Frontal cortex (tissue), 4 donors: ENCODE data around the gene NIPAL1. TPM values are rescaled to one million over a fixed set of nuclear protein-coding genes. Genes with fewer than 3 reads are reported as not detected.

Experiments used
- DNase-seq, 2 donors: peaks; one replicate each; pipeline ENCODE4 v3.0.0; 2012; ENCODE audit warnings: low spot score in 2 of 2
- FAIRE-seq: peaks from 2 replicates; lab custom pipeline; 2012; peaks lifted over from hg19 to GRCh38; lab: Jason Lieb, UNC
- total RNA-seq: library from RNA; depleted of rRNA; stranded (reverse); fragments of >200 nt; gene quantifications from one replicate; pipeline ENCODE4 v1.2.3, GENCODE V29; 2014
- donor health status: control.
- donor health status: control.
- donor health status: control.

Gene NIPAL1
- total RNA-seq, 1 donor from 2014 or later = 2.4 TPM

- DNase-seq (no peak), FAIRE-seq (no peak)
These were observed 5.7 kb downstream of the NIPAL1 start for GRCh38 chr4:48022192-48022799.

- DNase-seq (no peak), FAIRE-seq (no peak)
These were observed 8.0 kb downstream of the NIPAL1 start for GRCh38 chr4:48024522-48024921.

- no peak for DNase-seq
- FAIRE-seq = no peak
These were observed 8.4 kb downstream of the NIPAL1 start for GRCh38 chr4:48025005-48025404.

- no peak for DNase-seq
- FAIRE-seq = no peak
These were observed 11.1 kb downstream of the NIPAL1 start for GRCh38 chr4:48027653-48028052.

- no peak for DNase-seq
- no peak for FAIRE-seq
These were observed 12.1 kb downstream of the NIPAL1 start for GRCh38 chr4:48028696-48029095.

- DNase-seq (no peak), FAIRE-seq (no peak)
These were observed 13.9 kb downstream of the NIPAL1 start for GRCh38 chr4:48030470-48030869.

GRCh38 chr4:48031802-48032525 is 15.4 kb downstream of the NIPAL1 start:
- DNase-seq (no peak), FAIRE-seq (no peak)

- no peak for FAIRE-seq
- DNase-seq = no peak
These were observed 16.1 kb downstream of the NIPAL1 start for GRCh38 chr4:48032721-48033120.

GRCh38 chr4:48033412-48033811 is 16.8 kb downstream of the NIPAL1 start:
- DNase-seq = no peak
- FAIRE-seq = no peak

GRCh38 chr4:48033825-48034413 is 17.3 kb downstream of the NIPAL1 start:
- DNase-seq = no peak
- no peak for FAIRE-seq

- DNase-seq = no peak
- FAIRE-seq = no peak
These were observed 19.4 kb downstream of the NIPAL1 start for GRCh38 chr4:48035952-48036351.

- no peak for DNase-seq
- no peak for FAIRE-seq
These were observed 20.5 kb downstream of the NIPAL1 start for GRCh38 chr4:48037117-48037462.

- FAIRE-seq (no peak), DNase-seq (no peak)
These were observed 22.1 kb downstream of the NIPAL1 start for GRCh38 chr4:48038666-48039065.

- DNase-seq (no peak), FAIRE-seq (no peak)
These were observed 23.0 kb downstream of the NIPAL1 start for GRCh38 chr4:48039561-48039960.

- no peak for DNase-seq
- no peak for FAIRE-seq
These were observed 25.1 kb downstream of the NIPAL1 start for GRCh38 chr4:48041535-48042137.

- DNase-seq = no peak
- no peak for FAIRE-seq
These were observed 26.4 kb downstream of the NIPAL1 start for GRCh38 chr4:48042979-48043461.

- DNase-seq (no peak), FAIRE-seq (no peak)
These were observed 26.9 kb downstream of the NIPAL1 start for GRCh38 chr4:48043504-48043903.

- DNase-seq = no peak
- FAIRE-seq = no peak
These were observed 27.7 kb downstream of the NIPAL1 start for GRCh38 chr4:48044298-48044697.

GRCh38 chr4:48046059-48046458 is 29.5 kb downstream of the NIPAL1 start:
- FAIRE-seq (no peak), DNase-seq (no peak)

- FAIRE-seq (no peak), DNase-seq (no peak)
These were observed 30.9 kb downstream of the NIPAL1 start for GRCh38 chr4:48047421-48047844.

GRCh38 chr4:48047896-48048295 is 31.3 kb downstream of the NIPAL1 start:
- FAIRE-seq (no peak), DNase-seq (no peak)
